ENCODE data around the gene MVB12A. TPM values are rescaled to one million over a fixed set of nuclear protein-coding genes. Genes with fewer than 3 reads are reported as not detected.

Gene MVB12A
- total and polyA plus RNA-seq, 9 of the 15 experiments (the other 6 are each of a cell fraction or from before 2014, with no cell fraction given) = 1.2 to 46.2 (median 22.4) TPM

- no peak for DNase-seq (ENCODE audit: extremely low read depth in 1 of 4, low spot score in 3 of 4)
- peaks cover 0 to 15% of the 10 kb centered on the region in 2 experiments; a peak in 2 of 5 replicates for H3K27me3 ChIP-seq (ENCODE audit: control insufficient read depth in 2 of 2, insufficient read depth in 2 of 2, low read length in 2 of 2)
- no peaks in the 10 kb centered on the region for H3K79me2 ChIP-seq (ENCODE audit: control insufficient read depth, insufficient read depth, low read length)
- H3K4me3 ChIP-seq = no peak overlapping the region
- H3K27ac ChIP-seq (ENCODE audit: extremely low read depth, low read depth, low read length) = no peak overlapping the region
- H3K4me1 ChIP-seq (replicated peaks in 1 of 2; ENCODE audit: control insufficient read depth in 2 of 2, insufficient read depth in 2 of 2, low read length in 2 of 2) = peaks cover 9 to 37% of the 10 kb centered on the region in 2 experiments; a peak in 4 of 5 replicates
- intact Hi-C loops (cut with micrococcal nuclease) = loop anchor here (2.0 to 10.0 kb wide), 2 partner anchors 17 to 223 kb away; no protein-coding TSS in a partner anchor
- H3K9me3 ChIP-seq (replicated peaks; ENCODE audit: control insufficient read depth, insufficient read depth, low read depth, low read length) = no peaks in the 10 kb centered on the region
- CTCF ChIA-PET (ENCODE audit: low intra/inter-chr PET ratio) = no interaction called here
- H3K4me2 ChIP-seq (ENCODE audit: insufficient read depth, low read length) = no peak overlapping the region
- ATAC-seq = no peak
- no TSS peak for BruUV-seq (replicated peaks)
- no peaks in the 10 kb centered on the region for H4K20me1 ChIP-seq (replicated peaks; ENCODE audit: control insufficient read depth, insufficient read depth, low read length)
- 85% methylated on average over 4 of the region's 4 CpGs for WGBS (ENCODE audit: insufficient coverage, low coverage, missing lambda C conversion rate)
- no peak overlapping the region for H3K9ac ChIP-seq (ENCODE audit: insufficient read depth in 1 of 2, low read depth in 2 of 2, low read length in 2 of 2)
- H3K36me3 ChIP-seq (ENCODE audit: control insufficient read depth, insufficient read depth, low read length) = no peaks in the 10 kb centered on the region
- POLR2A ChIA-PET = interaction anchor here (0.6 kb wide), 1 partner anchor 14 kb away, joined by 4 read pairs; no protein-coding TSS in a partner anchor
- TF ChIP-seq HDAC2 (IDR thresholded peaks at IDR 0.05) = peak; percentile 54; the same call in 1 of the 2 replicates
- TF ChIP-seq KDM1A (IDR thresholded peaks at IDR 0.05) = peak; percentile 55 to 67; a peak in 3 of 4 replicates
- 0 out of 2 replicates have a peak, but pooled peaks have one; percentile 58 for TF ChIP-seq SMARCA5 (IDR thresholded peaks at IDR 0.05)
- peak; percentile 88 for TF ChIP-seq BCOR (IDR thresholded peaks at IDR 0.05)
- peak; percentile 72 for TF ChIP-seq ZFP36 (IDR thresholded peaks at IDR 0.05; ENCODE audit: low read depth, low read length, partially characterized antibody)
- peak; percentile 74 for TF ChIP-seq RBM25 (IDR thresholded peaks at IDR 0.05; ENCODE audit: low read depth, low read length, severe bottlenecking)
- TF ChIP-seq ARID2 (IDR thresholded peaks at IDR 0.05) = no peak
- TF ChIP-seq FIP1L1 (IDR thresholded peaks at IDR 0.05; ENCODE audit: low read depth, low read length, poor library complexity, severe bottlenecking) = no peak
- peak; percentile 68 for TF ChIP-seq ZNF121 (CRISPR knock-in tag; conservative IDR thresholded peaks at IDR 0.05)
- no peak for TF ChIP-seq ZBTB12 (CRISPR knock-in tag; IDR thresholded peaks at IDR 0.05)
- TF ChIP-seq ZNF436 (CRISPR knock-in tag; IDR thresholded peaks at IDR 0.05) = no peak
- H3K9me1 ChIP-seq (ENCODE audit: control insufficient read depth, insufficient read depth, low read length) = no peaks in the 10 kb centered on the region
- in situ Hi-C loops (cut with MboI) = no loop called here
- H2AFZ ChIP-seq (ENCODE audit: low read depth, low read length) = no peak overlapping the region
- no peak for FAIRE-seq
These were observed 32.0 kb downstream of the MVB12A start for GRCh38 chr19:17451820-17452219.
